ENCODE data around the gene HUWE1. TPM values are rescaled to one million over a fixed set of nuclear protein-coding genes. Genes with fewer than 3 reads are reported as not detected.

Gene HUWE1
- total and polyA plus RNA-seq, 9 of the 15 experiments (the other 6 are each of a cell fraction or from before 2014, with no cell fraction given), result 23.9 to 204 (median 65.1) TPM

DNA sequence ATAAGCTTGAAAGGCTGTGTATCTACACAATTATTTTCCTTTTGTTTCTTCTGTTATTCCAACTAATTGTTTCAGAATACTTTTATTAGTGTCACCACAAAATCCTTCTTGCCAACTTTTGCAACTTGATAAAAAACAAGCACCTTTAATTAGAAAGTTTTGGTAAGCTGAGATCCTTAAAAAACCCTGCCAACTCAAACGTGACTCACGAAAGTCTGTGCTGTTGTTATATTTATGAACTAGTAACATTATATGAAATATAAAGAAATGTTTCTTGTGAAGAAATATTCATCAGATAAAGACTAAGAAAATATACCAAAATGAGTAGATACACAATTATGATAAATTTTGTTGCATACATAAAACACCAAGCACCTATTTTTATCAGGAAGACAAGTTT is 49.0 kb downstream of the HUWE1 start (continued):
- TF ChIP-seq NFRKB (IDR thresholded peaks at IDR 0.05; ENCODE audit: low read depth) (no peak), ZBTB12 (CRISPR knock-in tag; IDR thresholded peaks at IDR 0.05) (no peak), SMC3 (conservative IDR thresholded peaks at IDR 0.05; ENCODE audit: insufficient read depth, low read depth, low read length) (no peak), KDM1A (IDR thresholded peaks at IDR 0.05) (no peak), MED1 (CRISPR knock-in tag; IDR thresholded peaks at IDR 0.05; ENCODE audit: borderline replicate concordance) (no peak), PCBP2 (IDR thresholded peaks at IDR 0.05; ENCODE audit: low read depth, low read length, poor library complexity, severe bottlenecking) (no peak), FOXJ2 (tag; IDR thresholded peaks at IDR 0.05) (no peak), SMARCA5 (IDR thresholded peaks at IDR 0.05) (no peak), TBP (optimal IDR thresholded peaks at IDR 0.05; ENCODE audit: low read depth, low read length) (no peak)

GRCh38 chrX:53631156-53631555 is 55.4 kb downstream of the HUWE1 start:
- H2AFZ ChIP-seq (ENCODE audit: low read depth, low read length), result no peak overlapping the region
- no peak overlapping the region for H3K27ac ChIP-seq (ENCODE audit: extremely low read depth, low read depth, low read length)
- no peaks in the 10 kb centered on the region for H3K9me3 ChIP-seq (replicated peaks; ENCODE audit: control insufficient read depth, insufficient read depth, low read depth, low read length)
- H3K4me2 ChIP-seq (ENCODE audit: insufficient read depth, low read length), result no peak overlapping the region
- no peaks in the 10 kb centered on the region for H3K9me1 ChIP-seq (ENCODE audit: control insufficient read depth, insufficient read depth, low read length)
- DNase-seq (ENCODE audit: extremely low read depth in 1 of 4, low spot score in 3 of 4), result no peak
- no peak for ATAC-seq
- H3K9ac ChIP-seq (ENCODE audit: insufficient read depth in 1 of 2, low read depth in 2 of 2, low read length in 2 of 2), result no peak overlapping the region
- peaks cover 90% of the 10 kb centered on the region for H3K36me3 ChIP-seq (ENCODE audit: control insufficient read depth, insufficient read depth, low read length)
- ChIA-PET POLR2A (interaction anchor here (0.6 kb wide), 1 partner anchor 974 kb away, joined by 3 read pairs; no protein-coding TSS in a partner anchor), CTCF (ENCODE audit: low intra/inter-chr PET ratio) (no interaction called here)
- no peaks in the 10 kb centered on the region for H3K4me1 ChIP-seq (replicated peaks in 1 of 2; ENCODE audit: control insufficient read depth in 2 of 2, insufficient read depth in 2 of 2, low read length in 2 of 2)
- FAIRE-seq, result no peak
- H4K20me1 ChIP-seq (replicated peaks; ENCODE audit: control insufficient read depth, insufficient read depth, low read length), result 0 out of 2 replicates have a peak, but pooled peaks cover 7% of the 10 kb centered on the region
- in situ Hi-C loops (cut with MboI) (no loop called here), intact Hi-C loops (cut with micrococcal nuclease) (no loop called here)
- H3K79me2 ChIP-seq (ENCODE audit: control insufficient read depth, insufficient read depth, low read length), result no peaks in the 10 kb centered on the region; the same call in 2 of the 3 replicates
- no peaks in the 10 kb centered on the region for H3K27me3 ChIP-seq (ENCODE audit: control insufficient read depth in 2 of 2, insufficient read depth in 2 of 2, low read length in 2 of 2)
- BruUV-seq (replicated peaks), result no TSS peak
- no peak overlapping the region for H3K4me3 ChIP-seq
- WGBS (ENCODE audit: insufficient coverage, low coverage, missing lambda C conversion rate), result 86% methylated on average over 2 of the region's 2 CpGs
- no peak for TF ChIP-seq SOX6 (IDR thresholded peaks at IDR 0.05)
- TF ChIP-seq, protein P1, sequence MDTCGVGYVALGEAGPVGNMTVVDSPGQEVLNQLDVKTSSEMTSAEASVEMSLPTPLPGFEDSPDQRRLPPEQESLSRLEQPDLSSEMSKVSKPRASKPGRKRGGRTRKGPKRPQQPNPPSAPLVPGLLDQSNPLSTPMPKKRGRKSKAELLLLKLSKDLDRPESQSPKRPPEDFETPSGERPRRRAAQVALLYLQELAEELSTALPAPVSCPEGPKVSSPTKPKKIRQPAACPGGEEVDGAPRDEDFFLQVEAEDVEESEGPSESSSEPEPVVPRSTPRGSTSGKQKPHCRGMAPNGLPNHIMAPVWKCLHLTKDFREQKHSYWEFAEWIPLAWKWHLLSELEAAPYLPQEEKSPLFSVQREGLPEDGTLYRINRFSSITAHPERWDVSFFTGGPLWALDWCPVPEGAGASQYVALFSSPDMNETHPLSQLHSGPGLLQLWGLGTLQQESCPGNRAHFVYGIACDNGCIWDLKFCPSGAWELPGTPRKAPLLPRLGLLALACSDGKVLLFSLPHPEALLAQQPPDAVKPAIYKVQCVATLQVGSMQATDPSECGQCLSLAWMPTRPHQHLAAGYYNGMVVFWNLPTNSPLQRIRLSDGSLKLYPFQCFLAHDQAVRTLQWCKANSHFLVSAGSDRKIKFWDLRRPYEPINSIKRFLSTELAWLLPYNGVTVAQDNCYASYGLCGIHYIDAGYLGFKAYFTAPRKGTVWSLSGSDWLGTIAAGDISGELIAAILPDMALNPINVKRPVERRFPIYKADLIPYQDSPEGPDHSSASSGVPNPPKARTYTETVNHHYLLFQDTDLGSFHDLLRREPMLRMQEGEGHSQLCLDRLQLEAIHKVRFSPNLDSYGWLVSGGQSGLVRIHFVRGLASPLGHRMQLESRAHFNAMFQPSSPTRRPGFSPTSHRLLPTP (IDR thresholded peaks at IDR 0.05; ENCODE audit: borderline replicate concordance, extremely low read depth, insufficient read length), result no peak
- TF ChIP-seq ZNF785 (CRISPR knock-in tag; IDR thresholded peaks at IDR 0.05), result no peak
- TF ChIP-seq, protein P2, sequence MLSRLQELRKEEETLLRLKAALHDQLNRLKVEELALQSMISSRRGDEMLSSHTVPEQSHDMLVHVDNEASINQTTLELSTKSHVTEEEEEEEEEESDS (CRISPR knock-in tag; IDR thresholded peaks at IDR 0.05), result no peak
- TF ChIP-seq, protein P3, sequence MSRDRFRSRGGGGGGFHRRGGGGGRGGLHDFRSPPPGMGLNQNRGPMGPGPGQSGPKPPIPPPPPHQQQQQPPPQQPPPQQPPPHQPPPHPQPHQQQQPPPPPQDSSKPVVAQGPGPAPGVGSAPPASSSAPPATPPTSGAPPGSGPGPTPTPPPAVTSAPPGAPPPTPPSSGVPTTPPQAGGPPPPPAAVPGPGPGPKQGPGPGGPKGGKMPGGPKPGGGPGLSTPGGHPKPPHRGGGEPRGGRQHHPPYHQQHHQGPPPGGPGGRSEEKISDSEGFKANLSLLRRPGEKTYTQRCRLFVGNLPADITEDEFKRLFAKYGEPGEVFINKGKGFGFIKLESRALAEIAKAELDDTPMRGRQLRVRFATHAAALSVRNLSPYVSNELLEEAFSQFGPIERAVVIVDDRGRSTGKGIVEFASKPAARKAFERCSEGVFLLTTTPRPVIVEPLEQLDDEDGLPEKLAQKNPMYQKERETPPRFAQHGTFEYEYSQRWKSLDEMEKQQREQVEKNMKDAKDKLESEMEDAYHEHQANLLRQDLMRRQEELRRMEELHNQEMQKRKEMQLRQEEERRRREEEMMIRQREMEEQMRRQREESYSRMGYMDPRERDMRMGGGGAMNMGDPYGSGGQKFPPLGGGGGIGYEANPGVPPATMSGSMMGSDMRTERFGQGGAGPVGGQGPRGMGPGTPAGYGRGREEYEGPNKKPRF (IDR thresholded peaks at IDR 0.05; ENCODE audit: low read depth, low read length), result no peak
- TF ChIP-seq ZNF695 (CRISPR knock-in tag; IDR thresholded peaks at IDR 0.05), result no peak
- no peak for TF ChIP-seq ARNT (IDR thresholded peaks at IDR 0.05)
- no peak for TF ChIP-seq ZSCAN29 (IDR thresholded peaks at IDR 0.05)

Data from K562 (cell line).